Trophoblast cell (in vitro differentiated cells and primary cell): Measurements from ENCODE around the gene ATG14.

Experiments used
- DNase-seq, 2 donors: peaks; one replicate each; pipeline ENCODE4 v3.0.0-alpha.2; 2016
- H2AFZ ChIP-seq: 2 replicates; pipeline ENCODE4 v1.6.1; 2013; ENCODE audit warnings: low read length, moderate library complexity, mild to moderate bottlenecking; ENCODE audit not compliant: insufficient read depth, poor library complexity
- H2AK5ac ChIP-seq: 2 replicates; pipeline ENCODE4 v1.6.1; 2013; ENCODE audit warnings: mild to moderate bottlenecking, low read length
- H2BK120ac ChIP-seq: 2 replicates; pipeline ENCODE4 v1.6.1; 2013; ENCODE audit warnings: low read length, mild to moderate bottlenecking, moderate library complexity; ENCODE audit not compliant: insufficient read depth, poor library complexity
- H2BK12ac ChIP-seq: 2 replicates; pipeline ENCODE4 v1.6.1; 2013; ENCODE audit warnings: mild to moderate bottlenecking, low read length, moderate library complexity
- H2BK5ac ChIP-seq: 2 replicates; pipeline ENCODE4 v1.6.1; 2013; ENCODE audit warnings: low read length, low read depth, moderate library complexity, mild to moderate bottlenecking; ENCODE audit not compliant: poor library complexity
- H3K14ac ChIP-seq: 2 replicates; pipeline ENCODE4 v1.6.1; 2013; ENCODE audit warnings: mild to moderate bottlenecking, low read length
- H3K18ac ChIP-seq: 2 replicates; pipeline ENCODE4 v1.6.1; 2013; ENCODE audit warnings: mild to moderate bottlenecking, low read length
- H3K23ac ChIP-seq: 2 replicates; pipeline ENCODE4 v1.6.1; 2013; ENCODE audit warnings: low read length
- H3K27ac ChIP-seq: 2 replicates; pipeline ENCODE4 v1.5.1; 2013; ENCODE audit warnings: low read depth, mild to moderate bottlenecking, inconsistent platforms, low read length, moderate library complexity
- H3K27me3 ChIP-seq: 2 replicates; pipeline ENCODE4 v1.6.1; 2013; ENCODE audit warnings: inconsistent platforms, mild to moderate bottlenecking, low read length, moderate library complexity; ENCODE audit not compliant: insufficient read depth
- H3K36me3 ChIP-seq, 2 experiments: 1 replicate in 1 of 2; 2 replicates in 1 of 2; pipeline ENCODE4 v1.6.1; 2013; ENCODE audit warnings: low read length in 2 of 2, mild to moderate bottlenecking in 2 of 2, moderate library complexity in 1 of 2; ENCODE audit not compliant: insufficient read depth in 2 of 2, control insufficient read depth in 1 of 2
- H3K4ac ChIP-seq: 2 replicates; pipeline ENCODE4 v1.6.1; 2013; ENCODE audit warnings: low read depth, mild to moderate bottlenecking, low read length, moderate library complexity
- H3K4me1 ChIP-seq, 2 experiments: 1 replicate in 1 of 2; 2 replicates in 1 of 2; pipeline ENCODE4 v1.6.1; 2013; ENCODE audit warnings: low read length in 2 of 2, mild to moderate bottlenecking in 2 of 2, moderate library complexity in 1 of 2; ENCODE audit not compliant: insufficient read depth in 2 of 2, control insufficient read depth in 1 of 2
- H3K4me2 ChIP-seq: 2 replicates; pipeline ENCODE4 v1.6.1; 2013; ENCODE audit warnings: inconsistent platforms, mild to moderate bottlenecking, low read length, moderate library complexity
- H3K4me3 ChIP-seq: 2 replicates; pipeline ENCODE4 v1.5.1; 2013; ENCODE audit warnings: mild to moderate bottlenecking, low read depth, low read length, inconsistent platforms
- H3K79me1 ChIP-seq: one replicate; pipeline ENCODE4 v1.6.1; 2013; ENCODE audit warnings: low read length
- H3K79me2 ChIP-seq: 2 replicates; pipeline ENCODE4 v1.6.1; 2013; ENCODE audit warnings: low read length, mild to moderate bottlenecking; ENCODE audit not compliant: control insufficient read depth, insufficient read depth, poor library complexity
- H3K9ac ChIP-seq: 2 replicates; pipeline ENCODE4 v1.6.1; 2013; ENCODE audit warnings: mild to moderate bottlenecking, low read length
- H3K9me3 ChIP-seq: 2 replicates; pipeline ENCODE4 v1.6.1; 2013; ENCODE audit warnings: low read depth, mild to moderate bottlenecking, control low read depth, inconsistent platforms, low read length; ENCODE audit not compliant: insufficient read depth
- H4K12ac ChIP-seq: 2 replicates; pipeline ENCODE4 v1.6.1; 2013; ENCODE audit warnings: low read depth, mild to moderate bottlenecking, low read length, moderate library complexity
- H4K8ac ChIP-seq: 2 replicates; pipeline ENCODE4 v1.6.1; 2013; ENCODE audit warnings: low read depth, mild to moderate bottlenecking, low read length, moderate library complexity
- H4K91ac ChIP-seq: one replicate; pipeline ENCODE4 v1.6.1; 2013; ENCODE audit warnings: low read depth, mild to moderate bottlenecking, low read length, moderate library complexity
- WGBS: extraction: QIAGEN DNeasy Blood & Tissue Kit; methylation state at CpG from one replicate; pipeline ENCODE4 v1.1.7; 2013; ENCODE audit warnings: missing lambda C conversion rate; ENCODE audit not compliant: insufficient read length, insufficient coverage; ENCODE audit errors: extremely low coverage; 5-methylcytosine and 5-hydroxymethylcytosine counted together

The ATG14 gene

DNA sequence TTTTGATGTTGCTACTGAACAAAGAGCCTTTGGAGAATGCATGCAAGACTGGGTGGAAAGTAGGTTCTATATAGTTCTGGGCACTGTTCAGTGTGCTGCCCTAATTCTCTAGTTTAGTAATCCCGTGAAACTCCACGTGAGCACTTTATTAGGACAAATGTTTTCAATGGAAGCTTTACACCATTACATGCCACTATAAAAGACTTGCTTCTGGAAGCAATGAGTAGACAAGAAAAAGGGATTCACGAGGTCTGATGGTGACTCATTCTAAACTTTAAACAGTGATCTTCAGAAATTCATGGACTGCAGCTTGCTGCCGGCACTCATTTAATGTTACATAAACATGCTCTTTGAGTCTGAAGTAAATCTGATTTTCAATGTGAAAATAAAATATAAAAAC, 22.3 kb downstream of the ATG14 start:
- H3K4me3 ChIP-seq: no peak overlapping the region
- no peaks in the 10 kb centered on the region for H3K4me1 ChIP-seq
- no peak overlapping the region for H3K9ac ChIP-seq
- no peaks in the 10 kb centered on the region for H3K79me2 ChIP-seq
- no peak overlapping the region for H4K8ac ChIP-seq
- H3K36me3 ChIP-seq: peaks cover 4 to 7% of the 10 kb centered on the region in 2 experiments
- H2BK5ac ChIP-seq: no peak overlapping the region
- no CpG with 5 or more reads among the region's 4 CpGs for WGBS
- no peak overlapping the region for H3K18ac ChIP-seq
- H3K14ac ChIP-seq: no peak overlapping the region
- H3K9me3 ChIP-seq: no peaks in the 10 kb centered on the region
- H2BK120ac ChIP-seq: no peak overlapping the region
- H3K4ac ChIP-seq: no peak overlapping the region
- H3K27ac ChIP-seq: no peak overlapping the region
- DNase-seq: no peak
- H4K12ac ChIP-seq: no peak overlapping the region
- H2BK12ac ChIP-seq: no peak overlapping the region
- no peaks in the 10 kb centered on the region for H3K79me1 ChIP-seq
- no peak overlapping the region for H2AK5ac ChIP-seq
- H3K27me3 ChIP-seq: no peaks in the 10 kb centered on the region
- H3K23ac ChIP-seq: no peak overlapping the region
- H2AFZ ChIP-seq: no peak overlapping the region
- H3K4me2 ChIP-seq: no peak overlapping the region
- no peak overlapping the region for H4K91ac ChIP-seq

DNA sequence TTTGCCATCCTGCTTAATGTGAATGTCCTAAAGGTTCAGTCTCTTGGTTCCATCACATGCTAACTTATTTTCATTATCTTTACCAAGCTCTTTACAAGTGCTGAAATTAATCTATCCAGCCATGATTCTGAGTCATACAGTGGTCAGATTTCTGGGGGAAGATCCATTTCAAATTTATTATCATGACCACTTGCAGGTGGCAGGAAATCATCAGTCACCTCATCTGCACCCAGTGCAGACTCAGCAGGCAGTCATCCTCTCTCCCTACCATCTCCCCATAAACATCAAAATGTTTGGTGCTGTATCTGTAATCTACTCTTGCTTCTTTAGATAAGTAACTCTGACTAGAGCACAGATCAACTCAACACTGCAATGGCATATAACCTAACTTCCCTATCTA, 23.5 kb downstream of the ATG14 start:
- Histone ChIP-seq H2BK5ac (no peak overlapping the region), H3K14ac (no peak overlapping the region), H3K4me2 (no peak overlapping the region), H3K4me3 (no peak overlapping the region), H3K9me3 (no peaks in the 10 kb centered on the region), H3K23ac (no peak overlapping the region), H2BK12ac (no peak overlapping the region), H3K36me3 (peaks cover 4 to 9% of the 10 kb centered on the region in 2 experiments), H3K4me1 (no peaks in the 10 kb centered on the region), H2AK5ac (no peak overlapping the region), H3K27ac (no peak overlapping the region), H3K27me3 (no peaks in the 10 kb centered on the region), H3K18ac (no peak overlapping the region), H4K12ac (no peak overlapping the region), H2BK120ac (no peak overlapping the region), H3K79me1 (no peaks in the 10 kb centered on the region), H4K91ac (no peak overlapping the region), H3K79me2 (no peaks in the 10 kb centered on the region), H3K4ac (no peak overlapping the region), H4K8ac (no peak overlapping the region), H2AFZ (no peak overlapping the region), H3K9ac (no peak overlapping the region)
- no peak for DNase-seq

DNA sequence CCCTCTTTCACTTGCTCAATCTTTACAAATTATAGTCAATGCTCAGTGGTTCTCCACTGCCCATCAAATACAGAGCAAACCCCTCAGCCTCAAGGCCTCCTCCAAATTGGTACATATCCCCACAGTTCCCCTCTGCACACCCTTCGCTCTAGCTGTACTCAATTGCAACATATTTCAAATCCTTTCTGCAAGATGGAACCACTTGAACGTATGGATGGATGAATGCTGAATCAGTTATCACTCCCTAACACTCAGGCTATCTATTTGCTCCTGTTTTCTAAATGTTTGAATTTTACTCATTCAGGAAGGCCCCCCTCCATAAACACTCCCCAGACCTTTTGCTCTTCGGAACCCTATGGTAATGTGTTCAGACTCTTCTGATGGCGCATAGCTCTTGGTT, 24.5 kb downstream of the ATG14 start:
- no peak overlapping the region for H3K4ac ChIP-seq
- no peak overlapping the region for H2BK5ac ChIP-seq
- no peak overlapping the region for H3K4me3 ChIP-seq
- no peak overlapping the region for H3K27ac ChIP-seq
- H2AK5ac ChIP-seq: no peak overlapping the region
- no CpG with 5 or more reads among the region's 4 CpGs for WGBS
- H3K79me2 ChIP-seq: no peaks in the 10 kb centered on the region
- H3K36me3 ChIP-seq: peaks cover 4 to 9% of the 10 kb centered on the region in 2 experiments
- H2BK12ac ChIP-seq: no peak overlapping the region
- H3K14ac ChIP-seq: no peak overlapping the region
- no peak overlapping the region for H3K9ac ChIP-seq
- no peak for DNase-seq
- H3K23ac ChIP-seq: no peak overlapping the region
- no peak overlapping the region for H4K91ac ChIP-seq
- H3K4me1 ChIP-seq: no peaks in the 10 kb centered on the region
- no peak overlapping the region for H4K8ac ChIP-seq
- H3K79me1 ChIP-seq: no peaks in the 10 kb centered on the region
- no peak overlapping the region for H2AFZ ChIP-seq
- no peaks in the 10 kb centered on the region for H3K27me3 ChIP-seq
- H3K18ac ChIP-seq: no peak overlapping the region
- H4K12ac ChIP-seq: no peak overlapping the region
- no peak overlapping the region for H3K4me2 ChIP-seq
- H3K9me3 ChIP-seq: no peaks in the 10 kb centered on the region
- H2BK120ac ChIP-seq: no peak overlapping the region

DNA sequence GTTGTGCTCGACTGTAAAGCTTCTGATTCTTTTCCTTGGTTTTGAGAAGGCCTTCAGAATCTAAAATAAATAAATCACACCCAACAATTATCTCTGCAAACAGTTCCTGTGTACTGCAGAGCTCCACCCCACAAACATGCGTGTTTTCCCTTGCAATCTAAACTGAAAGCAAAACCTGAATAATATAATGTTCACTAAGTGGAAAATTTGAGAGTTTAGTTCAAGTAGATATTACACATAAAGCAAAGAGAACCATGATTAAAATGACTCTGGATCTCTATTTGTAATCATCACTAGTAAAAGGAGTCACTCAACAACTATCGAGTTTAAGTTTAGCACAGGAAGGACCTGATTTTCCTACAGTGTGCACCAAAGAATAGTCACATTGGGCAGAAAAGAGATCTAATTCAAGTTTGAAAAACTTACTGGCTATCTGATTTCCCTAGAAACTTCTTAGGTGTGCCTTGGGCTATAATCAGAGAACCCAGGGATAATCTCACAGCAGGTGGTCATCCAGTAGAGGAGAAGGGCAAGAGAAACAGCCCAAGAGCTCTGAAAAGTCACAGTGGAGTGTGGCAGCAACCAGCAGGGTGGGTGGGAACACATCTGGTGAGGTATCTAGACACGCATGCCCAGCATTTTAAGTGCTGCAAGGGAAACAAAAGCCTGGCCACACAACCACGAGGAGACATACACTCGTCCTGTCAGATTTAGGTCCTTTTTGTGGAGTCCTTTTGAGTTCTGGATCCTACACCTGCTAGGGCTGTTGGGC, 25.4 kb downstream of the ATG14 start:
- H4K8ac ChIP-seq: no peak overlapping the region
- no peak overlapping the region for H2AFZ ChIP-seq
- no peak overlapping the region for H3K4me2 ChIP-seq
- no peak overlapping the region for H2BK120ac ChIP-seq
- no CpG with 5 or more reads among the region's 6 CpGs for WGBS
- H3K14ac ChIP-seq: no peak overlapping the region
- no peak overlapping the region for H2BK5ac ChIP-seq
- H2AK5ac ChIP-seq: no peak overlapping the region
- H3K9me3 ChIP-seq: no peaks in the 10 kb centered on the region
- no peak overlapping the region for H4K12ac ChIP-seq
- H3K36me3 ChIP-seq: peaks cover 4 to 14% of the 10 kb centered on the region in 2 experiments
- H3K27me3 ChIP-seq: no peaks in the 10 kb centered on the region
- H4K91ac ChIP-seq: no peak overlapping the region
- no peak for DNase-seq
- no peak overlapping the region for H3K23ac ChIP-seq
- no peak overlapping the region for H3K9ac ChIP-seq
- H3K4me1 ChIP-seq: no peaks in the 10 kb centered on the region
- no peak overlapping the region for H3K27ac ChIP-seq
- no peaks in the 10 kb centered on the region for H3K79me1 ChIP-seq
- no peak overlapping the region for H3K4ac ChIP-seq
- no peaks in the 10 kb centered on the region for H3K79me2 ChIP-seq
- H2BK12ac ChIP-seq: no peak overlapping the region
- H3K4me3 ChIP-seq: no peak overlapping the region
- H3K18ac ChIP-seq: no peak overlapping the region
